ENCODE measurements around the gene CANT1. TPM values are rescaled to one million over a fixed set of nuclear protein-coding genes. Genes with fewer than 3 reads are reported as not detected.

The CANT1 gene
- total RNA-seq, 4 donors from 2014 or later, result 56.9 to 125 (median 80.0) TPM

DNA sequence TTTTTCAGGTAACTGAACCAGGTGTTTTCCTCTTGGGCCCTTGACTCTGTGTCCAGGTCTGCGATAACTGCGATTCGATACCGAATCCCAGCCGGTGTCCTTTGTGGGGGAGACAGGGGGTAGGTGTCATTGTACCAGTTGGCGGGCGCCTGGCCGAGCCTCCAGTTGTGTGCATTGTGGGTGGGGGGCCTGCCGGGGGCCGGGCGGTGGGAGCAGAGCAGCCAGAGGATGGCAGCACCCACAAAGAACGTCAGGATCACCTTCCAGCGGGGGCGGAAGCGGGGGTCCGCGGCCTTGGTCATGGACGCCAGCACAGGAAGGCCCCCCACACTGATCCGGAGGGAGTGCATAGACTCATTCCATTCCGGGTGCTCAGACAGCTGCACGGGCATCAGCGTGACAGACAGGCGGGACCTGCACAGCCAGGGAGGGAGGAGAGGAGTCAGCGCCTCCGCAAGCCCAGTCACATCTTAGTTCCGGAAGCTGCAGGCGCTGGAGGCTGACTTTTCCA, 12.3 kb downstream of the CANT1 start:
- Histone ChIP-seq H3K36me3 (peaks cover 0 to 45% (median 6%) of the 10 kb centered on the region in 3 donors), H3K4me1 (peaks cover 0 to 76% (median 0%) of the 10 kb centered on the region in 4 donors), H3K4me3 (no peak overlapping the region), H3K27me3 (no peaks in the 10 kb centered on the region), H3K27ac (peak overlapping the region in 3 of 4 donors; percentile 70 to 84 (median 80)), H3K9me3 (no peaks in the 10 kb centered on the region)
- no peak for TF ChIP-seq POLR2A (IDR thresholded peaks at IDR 0.05)
- TF ChIP-seq, protein P1, sequence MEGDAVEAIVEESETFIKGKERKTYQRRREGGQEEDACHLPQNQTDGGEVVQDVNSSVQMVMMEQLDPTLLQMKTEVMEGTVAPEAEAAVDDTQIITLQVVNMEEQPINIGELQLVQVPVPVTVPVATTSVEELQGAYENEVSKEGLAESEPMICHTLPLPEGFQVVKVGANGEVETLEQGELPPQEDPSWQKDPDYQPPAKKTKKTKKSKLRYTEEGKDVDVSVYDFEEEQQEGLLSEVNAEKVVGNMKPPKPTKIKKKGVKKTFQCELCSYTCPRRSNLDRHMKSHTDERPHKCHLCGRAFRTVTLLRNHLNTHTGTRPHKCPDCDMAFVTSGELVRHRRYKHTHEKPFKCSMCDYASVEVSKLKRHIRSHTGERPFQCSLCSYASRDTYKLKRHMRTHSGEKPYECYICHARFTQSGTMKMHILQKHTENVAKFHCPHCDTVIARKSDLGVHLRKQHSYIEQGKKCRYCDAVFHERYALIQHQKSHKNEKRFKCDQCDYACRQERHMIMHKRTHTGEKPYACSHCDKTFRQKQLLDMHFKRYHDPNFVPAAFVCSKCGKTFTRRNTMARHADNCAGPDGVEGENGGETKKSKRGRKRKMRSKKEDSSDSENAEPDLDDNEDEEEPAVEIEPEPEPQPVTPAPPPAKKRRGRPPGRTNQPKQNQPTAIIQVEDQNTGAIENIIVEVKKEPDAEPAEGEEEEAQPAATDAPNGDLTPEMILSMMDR (IDR thresholded peaks at IDR 0.05), result no peak
- peak in 2 of 3 donors; percentile 39 to 54 for DNase-seq

DNA sequence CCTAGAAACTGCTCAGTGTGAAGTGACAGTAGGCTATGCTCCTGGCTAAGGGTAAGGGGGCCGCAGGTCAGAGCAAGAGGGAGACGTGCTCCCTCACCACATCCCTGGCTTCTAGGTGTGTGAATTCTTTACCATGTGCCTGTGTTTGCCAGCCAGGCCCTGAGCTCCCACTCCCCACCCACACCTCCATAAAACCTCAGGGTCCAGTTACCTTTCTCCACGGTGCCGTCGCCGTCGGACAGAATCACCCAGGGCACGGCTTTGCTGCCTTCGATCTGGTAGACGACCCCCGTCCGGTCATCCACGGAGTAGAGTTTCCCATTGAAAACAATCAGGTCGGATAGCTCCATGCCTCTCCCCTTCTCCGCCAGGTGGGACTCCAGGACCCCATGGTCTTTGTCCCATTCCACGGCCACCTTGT, 12.8 kb downstream of the CANT1 start:
- H3K4me1 ChIP-seq, result peaks cover 0 to 71% (median 0%) of the 10 kb centered on the region in 4 donors
- no peak for TF ChIP-seq POLR2A (IDR thresholded peaks at IDR 0.05)
- TF ChIP-seq, protein P1 (IDR thresholded peaks at IDR 0.05), result no peak
- no peak overlapping the region for H3K4me3 ChIP-seq
- peak in 1 of 3 donors; percentile 42 for DNase-seq
- peaks cover 0 to 50% (median 6%) of the 10 kb centered on the region in 3 donors for H3K36me3 ChIP-seq
- no peaks in the 10 kb centered on the region for H3K27me3 ChIP-seq
- peak overlapping the region in 3 of 4 donors; percentile 70 to 84 (median 80) for H3K27ac ChIP-seq
- no peaks in the 10 kb centered on the region for H3K9me3 ChIP-seq

DNA sequence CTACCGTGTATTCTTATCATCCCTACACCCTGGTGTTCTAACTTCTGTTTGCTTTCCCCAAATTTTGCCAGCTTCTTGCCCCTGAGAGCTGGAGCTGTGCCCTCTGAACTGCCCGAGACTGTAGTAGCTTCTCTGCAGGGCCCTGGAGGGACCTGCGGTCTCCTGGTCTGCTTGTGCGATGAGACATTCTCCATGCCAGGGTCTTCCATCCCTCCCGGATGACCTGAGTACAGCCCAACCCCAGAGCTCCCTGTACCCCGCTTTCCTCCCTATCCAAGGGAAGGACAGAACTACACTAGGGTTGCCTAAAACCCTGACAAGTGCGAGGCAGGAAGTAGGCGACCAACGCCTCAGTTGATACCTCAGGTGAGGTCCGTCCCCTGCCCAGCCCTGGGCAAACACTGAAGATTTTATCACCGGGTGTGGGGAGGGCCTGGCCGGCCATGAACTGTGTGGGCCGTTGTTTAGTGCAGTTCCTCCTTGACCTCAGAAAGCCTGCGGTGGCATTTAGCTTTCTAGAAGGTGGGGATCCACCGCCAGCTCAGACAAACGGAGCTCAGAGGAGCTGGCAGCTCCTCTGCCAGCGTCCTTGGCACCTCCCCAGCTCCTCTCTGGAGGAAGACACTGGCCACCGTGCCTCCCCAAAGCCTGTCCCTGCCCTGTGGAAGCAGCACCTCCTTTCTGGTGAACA, 13.7 kb downstream of the CANT1 start:
- peak in 2 of 3 donors; percentile 87 for DNase-seq
- H3K36me3 ChIP-seq, result peaks cover 0 to 59% (median 6%) of the 10 kb centered on the region in 3 donors
- TF ChIP-seq POLR2A (IDR thresholded peaks at IDR 0.05), result peak; percentile 35 to 46
- TF ChIP-seq, protein P1 (IDR thresholded peaks at IDR 0.05), result peak in 1 of 6 experiments; percentile 2
- peak overlapping the region in 1 of 4 donors; percentile 5 for H3K4me3 ChIP-seq
- H3K4me1 ChIP-seq, result peaks cover 0 to 63% (median 0%) of the 10 kb centered on the region in 4 donors
- peak overlapping the region in 3 of 4 donors; percentile 70 to 84 (median 80) for H3K27ac ChIP-seq
- H3K27me3 ChIP-seq, result no peaks in the 10 kb centered on the region
- H3K9me3 ChIP-seq, result no peaks in the 10 kb centered on the region

DNA sequence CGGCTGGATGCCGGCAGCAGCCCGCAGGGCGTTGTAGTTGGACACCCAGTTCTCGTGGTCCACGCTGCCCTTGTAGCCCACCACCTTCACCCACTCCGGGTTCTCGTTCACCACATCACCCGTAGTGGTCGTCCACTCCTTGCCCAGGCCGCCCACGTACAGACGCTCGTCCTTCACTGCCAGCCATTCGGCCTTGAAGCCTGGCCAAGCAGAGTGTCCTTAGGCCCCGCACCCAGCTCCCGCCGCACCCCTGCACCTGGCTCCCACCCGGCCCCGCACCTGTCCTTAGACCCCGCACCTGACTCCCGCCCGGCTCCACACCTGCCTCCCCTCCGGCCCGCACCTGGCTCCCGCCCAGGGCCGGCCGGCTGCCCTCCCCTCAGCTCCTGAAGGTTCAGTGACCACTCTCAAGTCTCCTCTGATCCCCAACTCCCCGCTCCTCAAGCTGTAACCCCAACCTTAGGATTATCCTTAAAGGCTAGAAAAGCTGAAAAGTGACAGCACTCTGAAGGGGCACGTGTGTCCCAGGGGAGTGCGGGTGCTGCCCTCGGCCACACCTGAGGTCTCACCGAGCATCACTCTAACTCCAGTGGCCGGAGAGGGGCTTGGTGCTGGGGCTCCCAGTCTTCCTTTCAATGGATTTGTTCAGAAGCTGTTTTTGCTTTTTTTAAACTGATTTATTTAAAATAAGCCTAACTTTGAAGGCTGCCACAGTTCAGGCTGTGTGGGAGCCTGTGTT, 14.4 kb downstream of the CANT1 start:
- Histone ChIP-seq H3K4me1 (peaks cover 0 to 56% (median 0%) of the 10 kb centered on the region in 4 donors), H3K27me3 (no peaks in the 10 kb centered on the region), H3K27ac (peak overlapping the region in 3 of 4 donors; percentile 70 to 84 (median 80)), H3K9me3 (no peaks in the 10 kb centered on the region), H3K36me3 (peaks cover 0 to 66% (median 6%) of the 10 kb centered on the region in 3 donors), H3K4me3 (peak overlapping the region in 1 of 4 donors; percentile 2)
- peak in 2 of 3 donors; percentile 41 to 56 for DNase-seq
- TF ChIP-seq, protein P1 (IDR thresholded peaks at IDR 0.05), result no peak
- TF ChIP-seq POLR2A (IDR thresholded peaks at IDR 0.05), result no peak

DNA sequence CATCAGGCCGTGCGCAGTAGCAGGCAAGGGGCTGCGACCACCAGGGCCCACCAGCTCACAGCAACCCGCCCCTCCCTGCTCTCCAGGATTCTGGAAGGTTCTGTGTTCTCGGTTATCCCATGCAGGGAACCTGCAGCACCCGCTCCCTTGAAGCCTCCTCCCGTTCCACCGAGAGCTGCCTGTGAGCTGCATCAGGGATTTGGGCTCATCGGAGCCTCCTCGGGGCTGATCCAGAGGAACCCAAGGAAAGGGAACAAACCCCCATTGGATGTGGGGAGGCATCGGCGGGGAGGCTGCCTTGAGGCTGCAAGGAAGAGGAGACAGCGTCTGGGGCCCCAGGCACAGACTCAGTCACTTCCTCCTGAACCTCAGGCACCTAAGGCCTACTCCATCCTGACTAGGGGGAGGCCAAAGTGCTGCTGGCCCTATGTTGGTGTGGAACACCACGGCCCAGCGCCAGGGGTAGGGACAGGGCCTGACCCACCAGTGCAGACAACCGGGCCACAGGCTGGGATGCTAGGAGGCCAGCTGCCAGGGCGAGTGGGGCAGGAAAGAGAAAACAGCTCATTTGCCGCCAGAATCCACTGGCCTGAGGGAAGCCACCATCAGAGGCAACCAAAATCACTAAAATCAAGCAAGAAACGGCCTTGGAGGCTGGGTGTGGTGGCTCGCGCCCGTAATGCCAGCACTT, 15.4 kb downstream of the CANT1 start:
- no peaks in the 10 kb centered on the region for H3K27me3 ChIP-seq
- H3K4me1 ChIP-seq, result peaks cover 0 to 46% (median 0%) of the 10 kb centered on the region in 4 donors
- peak in 1 of 3 donors; percentile 37 for DNase-seq
- no peaks in the 10 kb centered on the region for H3K9me3 ChIP-seq
- H3K27ac ChIP-seq, result peak overlapping the region in 2 of 4 donors; percentile 70 to 84
- no peak for TF ChIP-seq POLR2A (IDR thresholded peaks at IDR 0.05)
- TF ChIP-seq, protein P1 (IDR thresholded peaks at IDR 0.05), result no peak
- peaks cover 0 to 61% (median 6%) of the 10 kb centered on the region in 3 donors for H3K36me3 ChIP-seq
- H3K4me3 ChIP-seq, result no peak overlapping the region
